H1 (cell line): ENCODE results near the gene C19orf44. TPM values are rescaled to one million over a fixed set of nuclear protein-coding genes. Genes with fewer than 3 reads are reported as not detected.

Experiments used
- CTCF ChIA-PET: fragments of 300-600 bp; sonication (Branson Sonifier 250); formaldehyde crosslinking; loops from one replicate; lab custom pipeline; 2021; ENCODE audit not compliant: partially characterized antibody; lab: Charles Lee
- POLR2A ChIA-PET: fragments of 300-600 bp; sonication (Branson Sonifier 250); formaldehyde crosslinking; loops from one replicate; lab custom pipeline; 2021; ENCODE audit warnings: inconsistent platforms; ENCODE audit not compliant: partially characterized antibody; lab: Charles Lee
- DNase-seq, 2 experiments: peaks; one replicate each; pipeline versions ENCODE4 v3.0.0 to v3.0.0-alpha.2; 2010 to 2022; ENCODE audit warnings: low spot score in 2 of 2, low read depth in 1 of 2, mixed read lengths in 1 of 2
- FAIRE-seq: peaks from 2 replicates; lab custom pipeline; 2011; peaks lifted over from hg19 to GRCh38; lab: Jason Lieb, UNC
- H2AFZ ChIP-seq: 2 replicates; pipeline ENCODE4 v1.8.1; 2012; ENCODE audit warnings: low read length, inconsistent platforms
- H2AK5ac ChIP-seq: 2 replicates; pipeline ENCODE4 v1.6.1; 2013; ENCODE audit warnings: low read depth, low read length
- H2BK120ac ChIP-seq: replicated peaks from 2 replicates; pipeline ENCODE3; 2013; ENCODE audit warnings: low read depth, low read length, inconsistent platforms
- H2BK12ac ChIP-seq: 2 replicates; pipeline ENCODE4 v1.6.1; 2013; ENCODE audit warnings: low read depth, low read length
- H2BK15ac ChIP-seq: 2 replicates; pipeline ENCODE4 v1.6.1; 2013; ENCODE audit warnings: low read length
- H2BK20ac ChIP-seq: 2 replicates; pipeline ENCODE4 v1.6.1; 2013; ENCODE audit warnings: low read length
- H2BK5ac ChIP-seq: 2 replicates; pipeline ENCODE4 v1.6.1; 2013; ENCODE audit warnings: low read depth, low read length
- H3K14ac ChIP-seq: 2 replicates; pipeline ENCODE4 v1.6.1; 2013; ENCODE audit warnings: inconsistent platforms; ENCODE audit not compliant: insufficient read length
- H3K18ac ChIP-seq: 2 replicates; pipeline ENCODE4 v1.6.1; 2013; ENCODE audit warnings: low read length; ENCODE audit errors: extremely low read depth
- H3K23ac ChIP-seq: 2 replicates; pipeline ENCODE4 v1.6.1; 2013; ENCODE audit warnings: inconsistent platforms; ENCODE audit not compliant: insufficient read length
- H3K23me2 ChIP-seq: 2 replicates; pipeline ENCODE4 v1.6.1; 2013; ENCODE audit warnings: low read depth, low read length
- H3K27ac ChIP-seq: 2 replicates; pipeline ENCODE4 v1.6.1; 2011; ENCODE audit warnings: low read depth, low read length, inconsistent platforms
- H3K27me3 ChIP-seq, 4 experiments: replicated peaks in 1 of 4; 1 replicate in 1 of 4; 2 replicates in 3 of 4; pipeline versions ENCODE4 v1.6.1 to v1.8.1; 2011 to 2013; ENCODE audit warnings: low read length in 3 of 4, mild to moderate bottlenecking in 3 of 4, inconsistent platforms in 2 of 4, mixed read lengths in 2 of 4, moderate library complexity in 1 of 4; ENCODE audit not compliant: control insufficient read depth in 3 of 4, insufficient read depth in 3 of 4; ENCODE audit errors: extremely low read depth in 1 of 4
- H3K36me3 ChIP-seq, 4 experiments: 2 replicates each; pipeline versions ENCODE4 v1.6.1 to v1.8.1; 2011 to 2013; ENCODE audit warnings: mild to moderate bottlenecking in 4 of 4, low read length in 3 of 4, moderate library complexity in 2 of 4, control low read depth in 1 of 4, inconsistent platforms in 1 of 4; ENCODE audit not compliant: insufficient read depth in 4 of 4, control insufficient read depth in 2 of 4
- H3K4ac ChIP-seq: replicated peaks from 2 replicates; pipeline ENCODE3; 2013; ENCODE audit warnings: low read length, low read depth, mixed read lengths, inconsistent platforms; ENCODE audit not compliant: insufficient read length
- H3K4me1 ChIP-seq, 4 experiments: replicated peaks in 1 of 4; 1 replicate in 1 of 4; 2 replicates in 3 of 4; pipeline versions ENCODE4 v1.6.1 to v1.8.1; 2011 to 2013; ENCODE audit warnings: low read length in 3 of 4, inconsistent platforms in 2 of 4, mixed read lengths in 1 of 4; ENCODE audit not compliant: insufficient read depth in 4 of 4, control insufficient read depth in 3 of 4
- H3K4me2 ChIP-seq, 2 experiments: 2 replicates each; pipeline versions ENCODE4 v1.6.1 to v1.8.1; 2011 to 2013; ENCODE audit warnings: low read depth in 2 of 2, low read length in 2 of 2, control low read depth in 1 of 2, inconsistent platforms in 1 of 2, mild to moderate bottlenecking in 1 of 2; ENCODE audit not compliant: insufficient read depth in 1 of 2
- H3K4me3 ChIP-seq, 4 experiments: fragments of 200-600, 300-600 bp in 1 of 4; sonication (generic), shearing (Covaris generic), sonication (Bioruptor Twin) in 1 of 4; 2 replicates each; pipeline versions ENCODE4 v1.5.1 to v1.8.1; 2011 to 2016; ENCODE audit warnings: low read length in 4 of 4, low read depth in 3 of 4, control low read depth in 2 of 4, inconsistent platforms in 2 of 4, mild to moderate bottlenecking in 2 of 4, mixed read lengths in 1 of 4, moderate library complexity in 1 of 4; ENCODE audit not compliant: insufficient read depth in 2 of 4; ENCODE audit errors: extremely low read depth in 1 of 4
- H3K56ac ChIP-seq: replicated peaks from 2 replicates; pipeline ENCODE3; 2013; ENCODE audit warnings: low read depth, mild to moderate bottlenecking, mixed read lengths, low read length, inconsistent platforms; ENCODE audit not compliant: insufficient read length
- H3K79me1 ChIP-seq: 2 replicates; pipeline ENCODE4 v1.6.1; 2013; ENCODE audit warnings: low read depth, low read length, control low read depth
- H3K79me2 ChIP-seq, 2 experiments: 2 replicates each; pipeline versions ENCODE4 v1.6.1 to v1.8.1; 2012 to 2013; ENCODE audit warnings: low read length in 2 of 2, mild to moderate bottlenecking in 2 of 2, inconsistent platforms in 1 of 2; ENCODE audit not compliant: insufficient read depth in 2 of 2, control insufficient read depth in 1 of 2
- H3K9ac ChIP-seq, 4 experiments: replicated peaks in 1 of 4; 1 replicate in 1 of 4; 2 replicates in 3 of 4; pipeline versions ENCODE4 v1.6.1 to v1.8.1; 2011 to 2013; ENCODE audit warnings: low read depth in 3 of 4, low read length in 3 of 4, control low read depth in 2 of 4, mild to moderate bottlenecking in 2 of 4, moderate library complexity in 2 of 4, inconsistent platforms in 1 of 4; ENCODE audit errors: extremely low read depth in 1 of 4
- H3K9me3 ChIP-seq, 2 experiments: 2 replicates each; pipeline versions ENCODE4 v1.6.1 to v1.8.1; 2012 to 2013; ENCODE audit warnings: mild to moderate bottlenecking in 2 of 2, moderate library complexity in 2 of 2, control low read depth in 1 of 2, inconsistent platforms in 1 of 2, low read depth in 1 of 2, low read length in 1 of 2, mixed read lengths in 1 of 2; ENCODE audit not compliant: insufficient read depth in 2 of 2
- H4K20me1 ChIP-seq, 2 experiments: replicated peaks in 1 of 2; 2 replicates each; pipeline versions ENCODE3 to v1.8.1; 2011 to 2013; ENCODE audit warnings: inconsistent platforms in 2 of 2, low read length in 2 of 2, mild to moderate bottlenecking in 1 of 2; ENCODE audit not compliant: insufficient read depth in 2 of 2, control insufficient read depth in 1 of 2
- H4K5ac ChIP-seq: 2 replicates; pipeline ENCODE4 v1.6.1; 2013; ENCODE audit warnings: low read length, low read depth, mixed read lengths, inconsistent platforms; ENCODE audit not compliant: insufficient read length
- H4K8ac ChIP-seq: 2 replicates; pipeline ENCODE4 v1.8.0; 2013; ENCODE audit warnings: mild to moderate bottlenecking, moderate library complexity, low read length, inconsistent platforms; ENCODE audit not compliant: insufficient read depth; ENCODE audit errors: extremely low read depth
- H4K91ac ChIP-seq: replicated peaks from 2 replicates; pipeline ENCODE3; 2013; ENCODE audit warnings: low read length, mixed read lengths, inconsistent platforms; ENCODE audit not compliant: insufficient read length
- GABPA ChIP-seq: IDR thresholded peaks from 2 replicates; pipeline ENCODE4 v1.6.1; 2011; ENCODE audit warnings: mild to moderate bottlenecking, low read length, moderate library complexity, borderline replicate concordance; ENCODE audit not compliant: insufficient read depth
- MAFK ChIP-seq: IDR thresholded peaks from 2 replicates; pipeline ENCODE4 v1.6.1; 2012; ENCODE audit warnings: low read depth, mild to moderate bottlenecking, improper control_type of control experiment, low read length
- TAF1 ChIP-seq: IDR thresholded peaks from 2 replicates; pipeline ENCODE4 v1.6.1; 2011; ENCODE audit warnings: mild to moderate bottlenecking, low read depth, low read length
- WGBS, 2 experiments: shearing (Covaris generic) in 1 of 2; methylation state at CpG; one replicate each; pipeline versions ENCODE4 v1.1.6 to v1.1.7; 2013 to 2015; ENCODE audit warnings: low lambda C conversion rate in 2 of 2, mixed read lengths in 2 of 2, inconsistent platforms in 1 of 2, low coverage in 1 of 2, missing lambda C conversion rate in 1 of 2; ENCODE audit not compliant: insufficient replicate concordance in 2 of 2, insufficient coverage in 1 of 2, insufficient read length in 1 of 2; ENCODE audit errors: extremely low coverage in 1 of 2, missing lambda C conversion rate in 1 of 2; 5-methylcytosine and 5-hydroxymethylcytosine counted together
- polyA plus RNA-seq, 7 experiments: library from polyadenylated mRNA; depleted of rRNA in 3 of 7; stranded (reverse) in 5 of 7; unstranded in 2 of 7; fragments of >200 nt in 5 of 7; fragments of 200-250 nt in 2 of 7; gene quantifications; 1 replicate in 5 of 7; 2 replicates in 1 of 7; 4 replicates in 1 of 7; pipeline versions ENCODE4 v1.2.1 to v1.2.3, GENCODE V29; 2011 to 2013; ENCODE audit warnings: missing spikeins in 2 of 7, mixed read lengths in 2 of 7
- total RNA-seq: library from RNA; stranded (reverse); fragmentation: NEBNext Ultra II Directional; extraction: Animal tissue kit (Norgen Biotek cat#: 25700); gene quantifications from 2 replicates; pipeline ENCODE4 v1.2.1, GENCODE V29; 2021

Gene C19orf44
- total and polyA plus RNA-seq, 2 of the 8 experiments (the other 6 are each of a cell fraction or from before 2014, with no cell fraction given) = 2.1 to 4.5 TPM

GRCh38 chr19:16542910-16543472, 46.8 kb downstream of the C19orf44 start:
- 17% methylated on average over 13 of the region's 15 CpGs; no CpG with 5 or more reads in 1 of the 2 experiments for WGBS, 2 experiments
- no peak overlapping the region for H3K14ac ChIP-seq
- H3K9me3 ChIP-seq = no peaks in the 10 kb centered on the region
- H3K18ac ChIP-seq = peak overlapping the region; percentile 13; the same call in 1 of the 2 replicates
- TF ChIP-seq GABPA = no peak
- no peak for TF ChIP-seq MAFK
- TF ChIP-seq TAF1 = no peak
- H3K23me2 ChIP-seq = peaks cover 6% of the 10 kb centered on the region; the same call in 1 of the 2 replicates
- DNase-seq (no peak), FAIRE-seq (no peak)
- H4K8ac ChIP-seq = peak overlapping the region; percentile 97; the same call in 1 of the 2 replicates
- H2BK15ac ChIP-seq = no peak overlapping the region
- H3K27me3 ChIP-seq = no peaks in the 10 kb centered on the region
- no peak overlapping the region for H3K23ac ChIP-seq
- no peak overlapping the region for H3K4ac ChIP-seq
- no peak overlapping the region for H2AFZ ChIP-seq
- H2AK5ac ChIP-seq = no peak overlapping the region
- H3K27ac ChIP-seq = peak overlapping the region; percentile 89
- H2BK120ac ChIP-seq = no peak overlapping the region
- H2BK20ac ChIP-seq = no peak overlapping the region
- peaks cover 3% of the 10 kb centered on the region; the same call in 1 of the 2 replicates for H3K79me1 ChIP-seq
- peaks cover 0 to 13% (median 2%) of the 10 kb centered on the region in 4 experiments; a peak in 2 of 8 replicates for H3K36me3 ChIP-seq
- CTCF ChIA-PET = interaction anchor here (0.6 kb wide), 1 partner anchor 93 kb away, joined by 3 read pairs; no protein-coding TSS in a partner anchor
- peak overlapping the region; percentile 86 for H4K5ac ChIP-seq
- peaks cover 0 to 5% (median 3%) of the 10 kb centered on the region in 4 experiments; a peak in 4 of 7 replicates for H3K4me1 ChIP-seq
- H3K56ac ChIP-seq = peak overlapping the region; percentile 64
- H3K79me2 ChIP-seq = peaks cover 31 to 51% of the 10 kb centered on the region in 2 experiments
- peak overlapping the region; percentile 86 to 99 (median 99) for H3K4me3 ChIP-seq
- H4K20me1 ChIP-seq = peaks cover 7 to 17% of the 10 kb centered on the region in 2 experiments
- peak overlapping the region; percentile 80 for H2BK5ac ChIP-seq
- H3K9ac ChIP-seq = peak overlapping the region; percentile 85 to 92 (median 91)
- H3K4me2 ChIP-seq = peak overlapping the region; percentile 66 to 78
- peak overlapping the region; percentile 74 for H4K91ac ChIP-seq
- POLR2A ChIA-PET = interaction anchor here (0.8 to 1.4 kb wide), 4 partner anchors 15 to 34 kb away, joined by 3 to 4 read pairs (median 4); no protein-coding TSS in a partner anchor
- no peak overlapping the region for H2BK12ac ChIP-seq
